Measurements from ENCODE around the gene CTSS.
A peak's percentile ranks its signal among the peaks of the same experiment; 100 is the strongest.
"Not testable (repeated sequence)": the region's sequence is repeated elsewhere in the genome, so short reads cannot be mapped to it uniquely, and the experiment has no call there.

The CTSS gene

DNA sequence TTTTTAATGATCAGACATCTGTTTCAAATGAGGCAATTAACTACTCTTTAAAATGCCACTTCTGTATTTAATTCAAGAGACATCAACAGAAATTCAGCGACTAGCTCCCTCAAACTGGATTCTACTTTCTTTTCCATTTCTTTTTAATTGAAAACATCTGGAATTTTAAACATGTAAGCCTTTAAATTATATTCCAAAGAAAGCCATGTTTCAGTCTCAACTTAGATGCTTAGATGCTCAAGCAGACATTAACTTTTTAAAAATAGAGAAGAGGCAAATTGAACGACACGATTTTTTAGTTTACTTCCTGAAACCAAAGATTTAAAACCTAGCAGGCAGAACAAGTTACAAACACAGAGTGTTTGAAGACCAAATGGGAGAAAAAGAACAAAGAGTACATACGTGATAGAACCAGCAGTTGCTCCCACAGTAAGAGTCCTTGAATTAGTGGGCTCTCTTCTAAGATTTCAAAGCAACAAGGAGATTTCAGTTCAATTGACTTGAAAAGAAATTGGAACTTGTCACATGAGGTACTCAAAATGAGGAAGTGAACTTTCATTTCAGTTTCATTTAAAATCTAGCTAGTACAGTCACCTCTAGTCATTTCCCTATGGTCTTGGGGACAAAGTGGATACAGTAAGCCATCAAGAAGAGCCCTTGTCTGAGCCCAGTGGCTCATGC is at the start of gene CTSS:
Gene CTSS, minus strand, starts transcription at position 483 of the 681 bp plus-strand sequence. CDS start 1,015 bp downstream, outside the sequence.
- DNase-seq (ENCODE audit: low read depth in 2 of 2) = no peak

- peak; percentile 1 to 11 for DNase-seq (ENCODE audit: low read depth in 2 of 2)
Observed at GRCh38 chr1:150813028-150813707, 47.6 kb upstream of the CTSS start.

DNA sequence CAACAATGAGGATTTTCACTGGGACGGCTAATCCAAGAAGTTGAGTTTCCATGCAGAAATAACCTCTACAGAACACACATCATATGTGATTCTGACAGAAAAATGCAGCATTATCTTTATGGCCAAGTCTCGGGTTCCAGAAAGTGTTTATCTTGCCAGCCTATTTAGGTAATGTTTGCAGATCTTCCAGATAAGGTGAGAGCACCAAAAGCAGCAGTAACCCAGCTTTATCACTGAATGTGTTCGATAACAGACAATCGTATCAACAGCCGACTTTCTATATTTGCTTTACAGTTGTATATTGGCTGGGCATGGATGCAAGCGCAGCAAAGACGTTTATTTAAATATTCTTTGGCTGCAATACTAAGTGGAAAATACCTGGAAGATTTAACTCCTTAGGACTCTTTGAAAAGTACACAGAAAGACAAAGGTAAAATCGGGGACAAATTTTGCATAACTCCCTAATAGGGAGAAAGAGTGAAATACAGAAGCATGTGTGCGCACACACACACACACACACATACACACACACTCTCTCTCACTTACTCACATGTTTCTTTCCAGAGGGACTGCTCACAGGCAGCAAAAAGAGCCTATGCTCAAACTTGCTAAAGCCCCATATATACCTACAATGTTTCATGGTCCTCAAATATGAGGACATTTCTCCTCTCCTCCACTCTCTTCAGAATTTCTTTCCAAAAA is 45.5 kb upstream of the CTSS start:
- no peak for DNase-seq (ENCODE audit: low read depth in 2 of 2)

- DNase-seq (ENCODE audit: low read depth in 2 of 2) = no peak
Observed at GRCh38 chr1:150809651-150810050, 44.1 kb upstream of the CTSS start.

GRCh38 chr1:150808846-150809245 is 43.3 kb upstream of the CTSS start:
- no peak for DNase-seq (ENCODE audit: low read depth in 2 of 2)

DNA sequence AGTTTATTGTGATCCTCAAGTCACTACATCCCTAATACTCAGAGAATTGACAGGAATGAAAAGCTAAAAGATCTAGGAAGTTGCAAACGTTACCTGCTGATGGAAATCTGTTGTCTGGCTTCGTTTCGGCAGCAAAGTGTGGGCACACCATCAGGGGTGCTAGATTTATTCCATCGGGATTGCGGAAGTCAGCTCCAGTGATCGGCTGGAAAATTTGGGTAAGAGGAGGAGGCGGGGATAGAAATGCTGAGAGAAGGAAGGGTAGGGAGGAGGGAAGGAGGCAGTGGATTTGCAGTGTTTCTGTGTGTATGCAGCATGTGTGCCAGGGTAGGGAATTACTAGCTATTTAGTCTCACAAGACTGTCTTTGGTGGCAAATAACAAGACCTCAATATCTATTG is 42.5 kb upstream of the CTSS start, which contains the start of gene CTSK:
Gene CTSK, minus strand, starts transcription at position 140 of the 400 bp plus-strand sequence. CDS start 1,455 bp downstream, outside the sequence.
- no peak for DNase-seq (ENCODE audit: low read depth in 2 of 2)

DNA sequence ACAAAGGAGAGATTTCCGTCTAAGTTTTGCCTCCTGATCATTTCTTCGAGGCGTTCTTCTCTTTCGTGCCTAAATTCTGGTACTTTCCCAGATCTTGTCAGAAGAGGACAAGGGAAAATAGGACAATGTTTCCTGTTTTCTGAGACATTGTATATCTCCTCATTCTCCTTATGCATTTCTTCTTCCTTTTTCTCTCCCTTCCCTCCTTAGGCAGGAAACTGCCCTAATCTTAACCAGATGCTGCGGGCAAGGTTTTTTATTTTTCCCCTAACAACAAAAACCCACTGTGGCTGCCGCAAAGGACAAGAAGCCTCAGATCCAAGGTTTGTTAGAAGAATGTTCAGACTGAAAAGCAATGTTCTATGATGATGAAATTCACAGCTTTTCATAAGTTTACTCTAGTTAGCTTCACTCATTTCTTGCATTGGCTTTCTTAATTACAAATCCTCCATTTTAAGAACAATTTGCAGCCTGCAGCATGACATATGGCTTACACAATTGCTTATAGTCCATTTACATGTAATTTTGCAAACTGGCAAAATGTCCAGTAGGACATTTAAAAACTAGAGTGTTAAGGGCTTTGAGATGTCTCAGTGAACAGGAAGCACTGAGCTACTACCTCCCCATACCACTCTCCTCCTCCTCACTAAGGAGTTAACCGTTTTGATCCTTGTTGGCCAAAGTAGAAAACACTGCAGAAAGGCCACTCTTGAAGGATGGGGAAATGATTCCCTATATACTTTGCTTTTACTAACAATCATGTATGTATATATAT is 41.9 kb upstream of the CTSS start:
- no peak for DNase-seq (ENCODE audit: low read depth in 2 of 2)

- no peak for DNase-seq (ENCODE audit: low read depth in 2 of 2)
Observed at GRCh38 chr1:150805899-150806298, 40.3 kb upstream of the CTSS start.

- no peak for DNase-seq (ENCODE audit: low read depth in 2 of 2)
Observed at GRCh38 chr1:150804671-150805070, 39.1 kb upstream of the CTSS start.

GRCh38 chr1:150799089-150799488 is 33.5 kb upstream of the CTSS start:
- no peak for DNase-seq (ENCODE audit: low read depth in 2 of 2)

GRCh38 chr1:150798525-150798924 is 32.9 kb upstream of the CTSS start:
- DNase-seq (ENCODE audit: low read depth in 2 of 2) = no peak

DNA sequence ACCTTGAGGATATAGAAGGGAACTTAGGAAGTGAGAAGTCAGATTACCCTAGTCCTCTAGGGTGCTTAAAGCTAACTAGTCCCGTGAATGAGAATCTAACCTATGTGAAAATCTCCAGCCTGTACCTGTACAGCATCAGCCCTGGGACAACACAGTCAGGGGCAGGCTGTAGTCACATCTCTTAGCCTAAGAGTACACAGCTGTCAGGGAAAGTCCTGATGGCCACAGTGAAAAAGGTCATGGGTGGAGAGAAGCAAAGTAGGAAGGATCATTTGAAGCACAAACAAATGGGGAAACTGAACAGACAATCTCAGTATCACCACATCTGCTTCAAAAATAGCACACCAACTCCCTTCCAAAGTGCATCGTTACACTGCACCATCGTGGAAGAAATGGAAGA is 30.8 kb upstream of the CTSS start:
- no peak for DNase-seq (ENCODE audit: low read depth in 2 of 2)

GRCh38 chr1:150793778-150794177 is 28.2 kb upstream of the CTSS start:
- not testable (repeated sequence) for DNase-seq (ENCODE audit: low read depth in 2 of 2)

- no peak for DNase-seq (ENCODE audit: low read depth in 2 of 2)
Observed at GRCh38 chr1:150793221-150793620, 27.6 kb upstream of the CTSS start.

- DNase-seq (ENCODE audit: low read depth in 2 of 2) = no peak
Observed at GRCh38 chr1:150791585-150791984, 26.0 kb upstream of the CTSS start.

GRCh38 chr1:150789396-150789795 is 23.8 kb upstream of the CTSS start:
- DNase-seq (ENCODE audit: low read depth in 2 of 2) = no peak

- no peak for DNase-seq (ENCODE audit: low read depth in 2 of 2)
Observed at GRCh38 chr1:150788946-150789345, 23.4 kb upstream of the CTSS start.

DNA sequence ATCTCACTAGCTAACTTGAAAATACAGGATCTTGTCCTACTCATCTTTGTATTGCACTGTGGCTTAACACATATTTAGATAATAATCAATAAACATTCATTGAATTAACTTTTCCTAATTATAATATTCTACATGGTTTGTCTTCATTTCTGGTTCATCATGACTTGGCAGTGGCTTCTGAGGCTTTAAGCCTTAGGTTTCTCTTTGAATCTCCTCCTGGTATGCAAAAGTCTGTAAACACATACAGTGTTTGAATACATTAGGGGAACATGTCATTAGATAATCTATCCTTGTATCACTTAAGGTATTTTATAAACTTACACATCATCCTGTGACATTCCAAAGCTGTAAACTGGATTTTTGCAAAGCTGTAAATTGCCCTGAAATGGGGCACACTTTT is 21.9 kb upstream of the CTSS start:
- DNase-seq (ENCODE audit: low read depth in 2 of 2) = no peak

GRCh38 chr1:150780510-150780909 is 14.9 kb upstream of the CTSS start:
- DNase-seq (ENCODE audit: low read depth in 2 of 2) = no peak

- no peak for DNase-seq (ENCODE audit: low read depth in 2 of 2)
Observed at GRCh38 chr1:150778409-150778808, 12.8 kb upstream of the CTSS start.

DNA sequence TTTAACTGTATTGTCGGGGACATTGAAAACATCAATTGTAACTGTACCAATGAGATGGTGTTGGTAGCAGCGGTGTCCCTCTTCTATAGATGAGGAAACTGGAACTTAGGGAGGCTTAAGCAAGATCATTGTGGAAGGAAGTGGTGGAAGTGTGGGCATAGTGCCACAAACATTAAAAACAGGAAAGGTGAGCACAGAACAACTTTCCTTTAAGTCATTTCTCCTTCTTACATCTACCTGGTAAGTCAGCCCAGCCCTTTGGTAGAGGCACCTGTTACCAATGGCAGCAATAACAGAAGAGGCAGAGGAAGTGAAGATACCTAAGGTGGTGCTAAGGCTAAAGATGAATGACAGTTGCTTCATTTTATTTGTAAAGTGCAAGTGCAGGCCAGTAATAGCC is 12.0 kb upstream of the CTSS start:
- no peak for DNase-seq (ENCODE audit: low read depth in 2 of 2)

GRCh38 chr1:150775931-150776505 is 10.4 kb upstream of the CTSS start:
- not testable (repeated sequence) for DNase-seq (ENCODE audit: low read depth in 2 of 2)

All from stimulated activated CD4-positive, alpha-beta T cell treated with anti-CD3 and anti-CD28 coated beads, Interleukin-4, amount 100 ng/mL, for 48 hours (primary cell).